Activated CD4-positive, alpha-beta memory T cell treated with anti-CD3 and anti-CD28 coated beads for 36 hours (primary cell): Measurements from ENCODE around the gene KCNRG. TPM values are rescaled to one million over a fixed set of nuclear protein-coding genes. Genes with fewer than 3 reads are reported as not detected.
"Not testable (repeated sequence)": the region's sequence is repeated elsewhere in the genome, so short reads cannot be mapped to it uniquely, and the experiment has no call there.

ENCODE experiments used
- CTCF ChIA-PET: fragments of 350-600 bp; sonication (Branson Sonifier 250); formaldehyde crosslinking; loops from one replicate; lab custom pipeline; 2021; ENCODE audit warnings: antibody characterized with exemption, inconsistent platforms; lab: Charles Lee
- POLR2A ChIA-PET: fragments of 350-600 bp; sonication (Branson Sonifier 250); formaldehyde crosslinking; loops from one replicate; lab custom pipeline; 2021; ENCODE audit warnings: antibody characterized with exemption; lab: Charles Lee
- DNase-seq: peaks from one replicate; pipeline ENCODE4 v3.0.0-alpha.2; 2020
- H3K27ac Mint-ChIP-seq: one replicate; pipeline ENCODE4 v1.8.0; 2021; ENCODE audit warnings: mixed read lengths
- H3K27me3 Mint-ChIP-seq: one replicate; pipeline ENCODE4 v1.8.0; 2021; ENCODE audit warnings: mixed read lengths
- H3K36me3 Mint-ChIP-seq: one replicate; pipeline ENCODE4 v1.8.0; 2021; ENCODE audit warnings: mixed read lengths
- H3K4me1 Mint-ChIP-seq: one replicate; pipeline ENCODE4 v1.8.0; 2021; ENCODE audit warnings: low read depth, mixed read lengths
- H3K4me3 Mint-ChIP-seq: one replicate; pipeline ENCODE4 v1.8.0; 2021; ENCODE audit warnings: mild to moderate bottlenecking, mixed read lengths
- H3K9me3 Mint-ChIP-seq: one replicate; pipeline ENCODE4 v1.8.0; 2021; ENCODE audit warnings: mixed read lengths
- intact Hi-C: fragments of 100-400 bp; cut with micrococcal nuclease; formaldehyde crosslinking; loops from one replicate; pipeline ENCODE4 v1.15.1; 2023
- microRNA-seq: library from miRNA; unstranded; fragments of <30 nt; microRNA quantifications from one replicate; pipeline ENCODE4 v1.2.0, GENCODE V29; 2022; ENCODE audit warnings: borderline number of aligned reads, borderline microRNAs expressed, borderline replicate concordance
- total RNA-seq, 2 experiments: library from RNA; stranded (reverse); gene quantifications; one replicate each; pipeline ENCODE4 v1.2.3, GENCODE V29; 2021

The KCNRG gene
- total RNA-seq, 2 experiments from 2014 or later: not detected

- POLR2A ChIA-PET: interaction anchor here (1.1 to 1.3 kb wide), 2 partner anchors 11 to 63 kb away, joined by 3 read pairs; no protein-coding TSS in a partner anchor
- intact Hi-C loops: no loop called here
Observed at GRCh38 chr13:50060718-50061117, 45.5 kb downstream of the KCNRG start.

GRCh38 chr13:50062336-50062735, 47.1 kb downstream of the KCNRG start:
- CTCF ChIA-PET, H3K4me3 Mint-ChIP-seq: not testable (repeated sequence)

More at GRCh38 chr13:50060718-50061117, 45.5 kb downstream of the KCNRG start:
- Mint-ChIP-seq H3K9me3 (no peaks in the 10 kb centered on the region), H3K4me1 (peaks cover 4% of the 10 kb centered on the region), H3K27me3 (no peaks in the 10 kb centered on the region), H3K36me3 (peaks cover 21% of the 10 kb centered on the region), H3K4me3 (no peak overlapping the region), H3K27ac (no peak overlapping the region)
- DNase-seq: no peak
- CTCF ChIA-PET: no interaction called here

DNA sequence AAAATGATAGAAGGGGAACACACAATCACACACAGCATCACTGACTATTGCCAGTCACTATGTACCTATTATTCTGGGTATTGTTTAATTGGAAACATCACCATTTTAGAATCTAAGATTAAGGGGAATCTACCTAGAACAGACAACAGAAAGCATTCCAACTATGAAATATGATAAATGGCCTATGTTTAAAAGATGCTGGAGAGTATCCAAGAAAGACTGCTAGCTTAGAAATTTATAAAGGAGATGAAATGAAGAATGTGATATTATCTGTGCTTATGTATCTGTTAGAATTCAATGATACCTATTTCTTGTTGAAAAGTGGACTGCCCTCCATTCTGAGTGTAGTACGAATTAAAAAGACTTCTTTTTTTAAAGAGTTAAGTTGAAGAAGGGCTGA, 50.5 kb downstream of the KCNRG start:
- Mint-ChIP-seq H3K9me3 (no peaks in the 10 kb centered on the region), H3K4me3 (no peak overlapping the region), H3K27ac (no peak overlapping the region), H3K4me1 (peaks cover 2% of the 10 kb centered on the region), H3K27me3 (no peaks in the 10 kb centered on the region), H3K36me3 (peaks cover 27% of the 10 kb centered on the region)
- DNase-seq: no peak
- CTCF ChIA-PET: no interaction called here
- intact Hi-C loops: no loop called here
- POLR2A ChIA-PET: no interaction called here

More at GRCh38 chr13:50062336-50062735, 47.1 kb downstream of the KCNRG start:
- POLR2A ChIA-PET: interaction anchor here (1.3 kb wide), 1 partner anchor 18 kb away, joined by 3 read pairs; no protein-coding TSS in a partner anchor
- DNase-seq, H3K27me3 Mint-ChIP-seq, intact Hi-C loops, H3K27ac Mint-ChIP-seq, H3K4me1 Mint-ChIP-seq, H3K9me3 Mint-ChIP-seq: not testable (repeated sequence)
- H3K36me3 Mint-ChIP-seq: peaks cover 30% of the 10 kb centered on the region

- DNase-seq: no peak
- peaks cover 9% of the 10 kb centered on the region for H3K4me1 Mint-ChIP-seq
- H3K27me3 Mint-ChIP-seq: no peaks in the 10 kb centered on the region
- H3K4me3 Mint-ChIP-seq: no peak overlapping the region
- ChIA-PET POLR2A (no interaction called here), CTCF (interaction anchor here (2.4 to 2.5 kb wide), 2 partner anchors 11 to 71 kb away, joined by 5 to 13 read pairs; partner anchors contain the start of gene TRIM13)
- no peak overlapping the region for H3K27ac Mint-ChIP-seq
- H3K36me3 Mint-ChIP-seq: peaks cover 37% of the 10 kb centered on the region
- intact Hi-C loops: no loop called here
- H3K9me3 Mint-ChIP-seq: no peaks in the 10 kb centered on the region
Observed at GRCh38 chr13:50068508-50068907, 53.3 kb downstream of the KCNRG start.

DNA sequence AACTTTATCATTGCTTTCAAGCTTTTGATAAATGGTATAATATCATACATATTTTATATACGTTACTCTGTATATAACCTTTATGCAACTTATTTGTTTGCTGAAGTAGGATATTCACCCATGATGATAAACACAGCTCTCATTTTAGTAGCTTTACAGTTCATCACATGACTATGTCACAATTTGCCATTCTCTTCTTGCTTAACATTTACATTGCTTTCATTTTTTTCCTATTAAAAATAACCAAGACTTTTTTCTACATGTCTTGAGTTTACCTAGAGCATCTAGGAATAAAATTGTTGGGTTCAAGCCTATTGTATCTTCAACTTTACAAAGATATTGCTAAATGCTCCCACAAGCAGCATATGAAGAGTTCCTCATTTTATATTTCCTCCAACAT, 54.0 kb downstream of the KCNRG start:
- Mint-ChIP-seq H3K27me3 (no peaks in the 10 kb centered on the region), H3K9me3 (no peaks in the 10 kb centered on the region), H3K4me3 (no peak overlapping the region), H3K27ac (no peak overlapping the region), H3K36me3 (peaks cover 42% of the 10 kb centered on the region), H3K4me1 (peaks cover 10% of the 10 kb centered on the region)
- CTCF ChIA-PET: interaction anchor here (0.6 to 2.5 kb wide), 4 partner anchors 10 to 72 kb away, joined by 3 to 13 read pairs (median 4); partner anchors contain the start of gene TRIM13
- no peak for DNase-seq
- POLR2A ChIA-PET: no interaction called here
- intact Hi-C loops: no loop called here

- intact Hi-C loops: no loop called here
- CTCF ChIA-PET: interaction anchor here (2.4 to 2.5 kb wide), 2 partner anchors 9 to 73 kb away, joined by 5 to 13 read pairs; partner anchors contain the start of gene TRIM13
Observed at GRCh38 chr13:50070186-50070585, 54.9 kb downstream of the KCNRG start.

More at GRCh38 chr13:50070186-50070585, 54.9 kb downstream of the KCNRG start:
- no peak overlapping the region for H3K27ac Mint-ChIP-seq
- H3K27me3 Mint-ChIP-seq: no peaks in the 10 kb centered on the region
- peaks cover 12% of the 10 kb centered on the region for H3K4me1 Mint-ChIP-seq
- POLR2A ChIA-PET: no interaction called here
- no peak overlapping the region for H3K4me3 Mint-ChIP-seq
- H3K36me3 Mint-ChIP-seq: peaks cover 42% of the 10 kb centered on the region
- no peak for DNase-seq
- H3K9me3 Mint-ChIP-seq: no peaks in the 10 kb centered on the region

Small RNA genes lying within 50 kb of the gene (microRNA-seq; reads per million reads assigned to microRNA genes)
- gene MIR15A: 2,613 reads per million, percentile 90 among the genes with 10 or more reads in this experiment
- 667 reads per million, percentile 83 among the genes with 10 or more reads in this experiment for gene MIR16-1
- gene MIR3613: 40.1 reads per million, percentile 54 among the genes with 10 or more reads in this experiment

Other genes with a start within 250 kb of the KCNRG start
- gene KPNA3, start 222.8 kb upstream of the KCNRG start, total RNA-seq: 10 to 100 TPM; 42.0 to 44.0 TPM
- 1 to 10 TPM; 4.9 to 5.4 TPM for gene SPRYD7, start 79.1 kb upstream of the KCNRG start, total RNA-seq
- gene TRIM13, start 18.4 kb upstream of the KCNRG start, total RNA-seq: 10 to 100 TPM in 1 of 2 experiments, 1 to 10 TPM in 1; 9.8 to 11.6 TPM